ENCODE results near the gene SLC35E2B.
"Not testable (repeated sequence)": the region's sequence is repeated elsewhere in the genome, so short reads cannot be mapped to it uniquely, and the experiment has no call there.

Gene SLC35E2B

DNA sequence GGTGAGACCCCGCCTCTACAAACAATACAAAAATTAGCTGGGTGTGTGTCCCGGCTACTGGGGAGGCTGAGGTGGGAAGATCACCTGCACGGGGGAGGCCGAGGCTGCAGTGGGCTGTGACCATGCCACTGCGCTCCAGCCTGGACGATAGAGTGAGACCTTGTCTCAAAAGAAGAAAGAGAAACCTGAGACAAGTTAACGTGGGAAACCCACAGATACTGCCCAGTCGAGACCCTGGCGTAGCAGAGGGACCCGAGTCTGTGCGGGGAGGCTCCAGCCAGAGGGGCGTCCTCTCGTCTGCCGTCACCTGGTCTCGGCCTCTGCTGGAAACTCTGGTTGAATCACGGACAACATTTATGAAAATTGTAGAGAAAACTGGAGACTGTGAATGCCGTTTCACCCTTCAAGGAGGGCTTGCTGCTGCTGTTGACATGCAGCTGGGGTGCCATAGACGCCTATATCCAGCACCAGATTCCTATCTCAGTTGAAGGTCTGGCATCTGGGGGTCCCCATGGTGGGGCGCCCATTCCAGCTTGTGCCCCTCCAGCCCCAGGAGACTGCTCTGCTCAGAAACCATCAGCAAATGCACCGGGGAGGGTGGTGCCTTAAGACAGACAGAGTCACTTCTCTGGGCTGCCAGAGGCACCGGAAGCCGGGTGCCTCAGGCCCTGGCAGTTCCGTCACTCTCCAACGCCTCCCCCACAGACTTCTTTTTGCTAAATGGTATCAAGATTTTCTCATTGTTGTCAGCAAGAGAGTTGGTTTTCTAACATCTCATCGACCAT, 20.2 kb downstream of the SLC35E2B start:
- no peak for DNase-seq

DNA sequence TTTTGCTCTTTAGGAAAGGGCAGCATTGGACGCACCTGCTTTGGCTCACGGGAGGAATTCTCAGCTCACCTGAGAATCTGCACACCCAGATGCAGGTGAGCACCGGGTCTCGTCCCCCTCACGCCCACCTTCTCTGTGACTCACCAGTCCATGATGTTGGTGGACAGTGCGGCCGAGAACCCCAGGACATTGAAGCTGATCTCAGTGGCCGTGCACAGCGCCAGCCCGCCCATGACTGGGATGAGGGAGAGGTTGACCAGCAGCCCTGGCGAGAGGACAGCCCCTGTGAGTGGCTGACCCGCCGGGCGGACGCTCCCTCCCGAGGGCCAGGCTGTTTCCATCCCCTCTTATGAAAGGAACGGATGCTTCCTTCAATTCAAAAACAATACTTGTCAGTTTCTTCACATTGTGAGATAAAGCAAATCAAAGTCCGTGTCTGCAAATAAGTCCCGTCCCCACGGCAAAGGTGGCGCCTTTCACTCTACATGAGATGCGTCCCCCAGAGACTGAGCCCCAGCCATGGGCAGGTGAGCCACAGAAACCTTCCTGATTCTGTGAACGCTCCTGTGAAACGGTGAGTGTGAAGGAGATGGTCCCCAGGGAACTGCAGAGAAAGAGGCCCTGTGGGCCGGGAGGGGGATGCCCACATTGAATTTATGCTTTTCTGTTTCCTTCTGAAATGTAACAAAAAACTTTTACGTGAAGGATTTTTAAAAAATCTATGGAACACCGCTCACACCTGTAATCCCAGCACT, 21.1 kb downstream of the SLC35E2B start:
- DNase-seq, result no peak

DNA sequence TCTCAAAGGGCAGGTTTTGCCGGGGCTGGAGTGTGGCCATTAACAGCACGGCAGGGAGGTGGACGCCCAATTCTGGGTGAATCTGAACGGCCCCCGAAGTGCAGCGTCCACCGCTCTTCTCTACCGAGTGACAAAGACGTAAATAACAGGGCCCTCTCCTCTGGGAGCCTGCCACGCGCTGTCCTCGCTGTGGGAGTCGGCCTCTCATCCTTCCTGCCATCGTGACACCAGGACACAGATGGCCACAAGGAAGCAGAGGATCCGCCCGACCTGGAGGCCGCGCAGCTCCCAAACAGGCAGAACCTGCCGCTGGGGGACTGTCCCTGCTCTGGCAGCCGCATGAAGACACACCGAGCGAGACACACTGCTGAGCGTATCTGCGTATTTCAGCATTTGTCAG, 21.7 kb downstream of the SLC35E2B start:
- no peak for DNase-seq

DNA sequence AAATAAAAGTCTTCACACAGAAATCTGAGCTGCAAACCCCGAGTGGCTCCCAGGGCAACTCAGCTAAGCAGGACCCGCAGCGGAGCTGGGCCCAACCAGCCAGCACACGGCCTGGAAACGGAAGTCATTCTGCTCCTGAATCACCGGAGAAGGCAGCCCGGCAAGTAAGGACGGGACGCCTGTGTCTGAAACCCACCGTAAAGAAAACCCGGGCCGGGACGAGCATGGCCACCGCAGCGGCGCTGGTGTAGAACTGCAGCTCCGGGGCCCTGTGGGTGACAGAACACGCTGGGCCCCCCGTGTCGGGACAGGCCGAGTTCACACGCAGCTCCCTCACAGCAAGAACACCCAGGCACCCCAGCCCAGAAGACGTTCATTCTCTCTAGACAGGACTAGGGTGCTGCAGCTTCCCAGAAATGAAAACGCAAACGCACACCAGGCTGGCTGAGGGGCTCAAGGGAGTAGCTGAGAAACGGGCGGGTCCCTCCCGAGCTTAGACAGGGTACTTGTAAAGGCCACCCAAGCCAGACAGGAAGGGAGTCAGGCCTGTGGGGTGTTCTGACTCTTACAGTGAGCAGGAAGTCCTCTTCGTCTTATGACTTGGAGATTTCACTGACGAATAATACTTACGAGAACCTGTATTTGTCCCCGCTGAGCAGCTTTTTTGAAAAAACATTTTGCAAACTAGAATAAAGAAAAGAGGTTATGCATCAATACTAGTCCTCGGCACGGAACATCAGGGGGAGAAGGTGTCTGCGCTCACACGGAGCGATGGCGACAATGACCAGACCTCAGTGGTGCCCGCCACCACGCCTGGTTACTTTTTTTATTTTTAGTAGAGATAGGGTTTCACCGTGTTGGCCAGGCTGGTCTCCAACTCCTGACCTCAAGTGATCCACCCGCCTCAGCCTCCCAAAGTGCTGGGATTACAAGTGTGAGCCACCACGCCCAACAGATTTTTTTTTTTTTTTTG, 22.8 kb downstream of the SLC35E2B start:
- DNase-seq, result no peak

DNA sequence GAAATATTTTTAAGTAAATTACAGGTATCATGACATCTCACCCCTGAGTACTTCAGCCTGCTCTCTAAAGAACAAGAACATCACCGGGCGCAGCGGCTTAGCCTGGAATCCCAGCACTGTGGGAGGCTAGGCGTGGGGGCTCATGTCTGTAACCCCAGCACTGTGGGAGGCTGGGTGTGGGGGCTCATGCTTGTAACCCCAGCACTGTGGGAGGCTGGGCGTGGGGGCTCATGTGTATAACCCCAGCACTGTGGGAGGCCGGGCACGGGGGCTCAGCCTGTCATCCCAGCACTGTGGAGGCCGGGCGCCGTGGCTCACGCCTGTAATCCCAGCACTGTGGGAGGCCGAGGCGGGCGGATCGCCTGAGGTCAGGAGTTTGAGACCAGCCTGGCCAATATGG, 26.1 kb downstream of the SLC35E2B start:
- no peak for DNase-seq

DNA sequence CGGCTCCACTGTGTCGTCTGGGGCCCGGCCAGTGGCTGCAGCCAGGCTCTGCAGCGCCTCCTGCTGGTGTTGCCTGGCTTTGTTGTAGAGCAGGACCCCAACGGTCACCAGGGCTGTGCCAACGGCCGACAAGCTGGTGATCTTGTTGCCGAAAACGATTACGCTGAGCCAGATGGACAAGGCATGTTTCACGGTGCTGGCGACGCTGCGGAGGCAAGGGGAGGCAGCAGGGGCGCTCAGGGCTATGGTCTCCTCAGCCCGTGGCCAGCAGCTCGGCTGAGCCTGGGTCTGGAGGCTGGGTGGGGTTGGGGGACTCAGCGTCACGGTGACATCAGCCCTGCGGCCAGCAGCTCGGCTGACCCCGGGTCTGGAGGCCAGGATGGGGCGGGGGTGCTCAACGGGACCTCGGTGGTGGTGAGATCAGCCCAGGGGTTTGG, 26.8 kb downstream of the SLC35E2B start:
- DNase-seq, result no peak

DNA sequence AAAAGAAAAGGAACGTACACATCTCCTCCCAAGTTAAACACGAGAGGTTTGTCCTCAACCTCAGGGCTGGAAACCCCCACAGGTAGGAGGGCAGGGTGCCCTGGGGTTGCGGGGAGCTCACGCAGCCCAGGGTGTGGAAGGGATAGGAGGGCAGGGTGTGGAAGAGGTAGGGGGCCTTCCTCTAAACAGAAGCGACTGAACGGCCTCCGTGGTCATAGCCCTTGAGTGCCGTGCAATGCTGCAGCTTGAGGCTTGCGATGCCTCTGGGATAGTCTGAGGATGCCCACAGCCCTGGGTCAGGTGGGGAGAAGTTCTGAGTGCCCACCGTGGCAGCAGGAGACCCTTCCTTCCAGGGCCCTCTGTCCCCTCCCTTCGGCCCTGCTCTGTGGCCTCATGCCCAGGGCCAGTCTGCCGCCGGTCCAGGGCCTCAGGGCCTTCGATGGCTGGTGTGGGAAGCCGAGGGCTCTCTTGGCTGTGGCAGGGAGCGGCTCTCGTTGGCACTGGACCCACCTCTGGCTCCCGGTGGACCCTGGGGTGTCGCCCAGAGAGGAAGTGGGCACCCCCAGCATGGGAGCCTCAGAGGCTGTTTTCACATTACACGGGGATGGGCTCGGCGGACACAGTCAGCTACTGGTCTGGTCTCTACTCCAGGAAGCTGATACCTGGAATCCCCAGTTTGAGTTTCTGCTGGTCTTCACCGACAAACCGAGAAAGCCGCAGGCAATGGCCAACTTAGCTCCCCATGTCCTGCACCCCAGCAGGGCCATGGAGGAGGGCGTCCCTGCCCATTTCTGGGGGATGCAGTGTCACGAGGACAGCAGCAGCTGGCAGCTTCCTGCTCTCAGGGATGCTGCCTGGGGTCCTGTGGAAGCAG, 27.4 kb downstream of the SLC35E2B start:
- no peak for DNase-seq

DNA sequence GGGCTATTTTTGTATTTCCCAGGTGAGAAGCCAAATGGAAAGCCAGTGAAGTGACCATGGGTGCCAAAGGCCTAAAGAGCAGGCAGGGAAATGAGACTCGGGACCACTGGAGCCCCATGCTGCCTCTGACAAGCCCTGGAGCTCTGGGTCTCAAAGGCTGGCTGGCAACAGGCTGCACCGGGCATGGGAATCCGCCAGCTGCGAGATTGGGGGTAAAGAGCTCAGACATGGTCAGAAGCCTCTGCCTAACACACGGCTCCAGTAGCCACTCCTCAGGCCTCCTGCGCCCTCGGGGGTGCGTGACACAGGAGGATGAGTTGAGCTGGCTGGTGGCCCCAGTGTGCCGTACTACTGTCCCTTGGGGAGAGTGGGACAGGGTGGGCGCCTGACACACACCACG, 28.3 kb downstream of the SLC35E2B start:
- DNase-seq, result not testable (repeated sequence)

DNA sequence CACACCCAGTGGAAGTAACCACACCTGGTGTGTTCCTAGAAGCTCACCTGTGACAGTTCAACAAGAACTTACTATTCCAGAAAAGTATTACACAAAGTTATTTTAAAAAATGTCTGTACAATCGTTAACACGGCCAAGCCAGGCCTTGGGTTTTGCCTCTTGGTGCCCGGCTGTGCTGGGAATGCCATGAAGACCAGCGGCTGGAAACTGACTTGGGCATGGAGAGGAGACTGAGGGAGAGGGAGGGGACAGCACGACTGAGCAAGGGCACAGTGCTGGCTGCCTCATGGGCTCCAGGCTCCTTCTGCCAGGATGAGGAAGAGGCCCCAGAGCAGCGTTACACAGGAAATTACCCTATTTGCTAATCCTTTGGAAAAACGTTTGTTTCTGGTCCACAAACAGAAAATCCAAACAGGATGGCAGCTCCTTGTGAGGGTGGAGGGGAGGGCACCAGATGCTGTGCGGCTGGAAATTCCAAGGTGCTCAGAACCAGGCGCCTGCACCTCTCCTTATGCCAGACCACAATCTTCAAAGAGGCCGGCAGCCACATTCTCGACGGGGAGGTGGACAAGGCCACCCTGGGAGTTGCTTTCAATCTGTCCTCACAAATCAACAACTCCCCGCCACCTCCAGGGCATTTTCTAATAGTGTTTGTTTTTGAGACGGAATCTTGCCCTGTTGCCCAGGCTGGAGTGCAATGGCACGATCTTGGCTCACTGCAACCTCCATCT, 29.6 kb downstream of the SLC35E2B start:
- DNase-seq, result not testable (repeated sequence)

DNA sequence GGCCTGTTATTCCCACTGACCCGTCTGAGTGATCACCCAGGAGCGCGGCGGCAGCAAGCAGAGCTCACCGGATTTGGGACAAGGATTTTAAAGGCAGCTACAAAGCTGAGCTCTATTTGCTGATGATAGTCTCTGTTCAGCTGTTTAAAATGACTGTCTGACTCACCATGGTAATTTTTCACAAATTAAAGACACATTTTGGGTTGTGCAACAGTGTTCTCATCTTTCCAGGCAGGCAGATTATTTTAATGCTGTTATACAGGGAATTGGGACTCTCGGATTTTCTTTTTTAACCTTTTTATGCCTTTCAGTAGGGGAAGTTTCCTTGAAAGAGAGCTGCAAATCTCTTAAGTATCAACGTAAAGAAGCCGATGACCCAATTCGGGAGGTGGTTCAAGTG, 30.2 kb downstream of the SLC35E2B start:
- not testable (repeated sequence) for DNase-seq

DNA sequence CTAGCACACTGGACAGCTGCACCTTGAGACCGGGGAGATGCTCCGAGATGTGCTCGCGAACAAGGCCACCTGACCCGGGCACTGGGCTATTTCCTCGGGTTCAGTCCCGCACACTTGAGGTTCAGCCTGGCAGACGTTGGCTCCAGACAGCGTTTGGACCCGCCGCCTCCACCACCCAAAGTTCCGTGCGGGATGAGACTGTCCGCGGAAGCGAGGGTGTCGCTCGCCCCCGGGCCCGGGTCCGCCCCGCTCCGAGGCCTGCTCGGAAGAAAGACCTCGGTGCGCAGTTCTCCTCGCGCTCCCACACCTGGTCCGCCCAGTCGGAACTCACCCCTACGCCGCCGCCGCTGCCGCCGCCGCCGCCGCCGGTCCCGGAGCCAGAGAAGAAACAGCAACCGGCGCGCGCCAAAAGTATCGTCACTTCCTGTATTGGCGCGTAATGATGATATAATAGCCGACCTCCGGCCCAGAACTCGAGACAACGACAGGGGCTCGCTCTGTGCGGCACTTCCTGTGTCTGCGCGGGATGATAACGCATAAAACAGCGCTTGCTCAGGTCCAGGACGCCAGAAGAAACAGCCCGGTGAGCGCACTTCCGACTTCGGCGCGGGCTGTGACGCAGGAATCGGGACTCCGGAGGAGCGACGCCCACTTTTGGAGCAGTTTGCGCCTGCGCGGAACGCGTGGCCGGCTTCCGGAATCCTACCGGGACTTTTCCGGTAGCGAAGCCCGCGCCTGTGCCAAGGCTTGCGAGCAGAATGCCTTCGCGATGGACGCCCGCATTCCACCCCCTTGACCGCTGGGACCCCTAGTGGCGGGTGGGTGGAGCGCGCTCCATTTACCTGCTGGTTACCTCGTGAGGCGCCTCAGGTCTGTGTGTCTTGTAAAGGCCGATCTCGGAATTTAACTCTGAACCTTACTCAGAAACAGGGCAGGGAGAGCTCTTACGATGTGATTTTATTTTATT, 33.7 kb downstream of the SLC35E2B start, which contains the start of gene CDK11B:
Gene CDK11B, minus strand, starts transcription at position 422 of the 967 bp plus-strand sequence. CDS start 1,519 bp downstream, outside the sequence.
- peak; percentile 77 for DNase-seq

DNA sequence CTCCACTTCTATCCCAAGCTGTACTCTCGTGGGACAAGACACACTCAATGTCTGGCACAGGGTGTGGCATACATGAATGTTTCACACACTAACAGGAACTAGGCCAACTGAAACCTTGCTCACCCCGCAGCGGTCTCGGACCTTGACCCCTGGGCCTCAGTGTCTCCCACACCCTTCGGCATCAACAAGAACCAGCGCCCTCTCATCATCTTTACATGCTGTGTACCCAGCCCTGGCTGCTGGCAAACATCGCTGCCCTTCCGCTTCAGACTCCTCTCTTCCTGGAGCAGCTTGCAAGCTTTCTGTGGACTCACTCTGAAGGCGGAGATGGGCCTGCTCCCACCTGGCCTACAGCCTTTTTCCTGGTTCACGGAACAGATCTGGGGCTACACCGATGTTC, 44.3 kb downstream of the SLC35E2B start:
- DNase-seq, result not testable (repeated sequence)

DNA sequence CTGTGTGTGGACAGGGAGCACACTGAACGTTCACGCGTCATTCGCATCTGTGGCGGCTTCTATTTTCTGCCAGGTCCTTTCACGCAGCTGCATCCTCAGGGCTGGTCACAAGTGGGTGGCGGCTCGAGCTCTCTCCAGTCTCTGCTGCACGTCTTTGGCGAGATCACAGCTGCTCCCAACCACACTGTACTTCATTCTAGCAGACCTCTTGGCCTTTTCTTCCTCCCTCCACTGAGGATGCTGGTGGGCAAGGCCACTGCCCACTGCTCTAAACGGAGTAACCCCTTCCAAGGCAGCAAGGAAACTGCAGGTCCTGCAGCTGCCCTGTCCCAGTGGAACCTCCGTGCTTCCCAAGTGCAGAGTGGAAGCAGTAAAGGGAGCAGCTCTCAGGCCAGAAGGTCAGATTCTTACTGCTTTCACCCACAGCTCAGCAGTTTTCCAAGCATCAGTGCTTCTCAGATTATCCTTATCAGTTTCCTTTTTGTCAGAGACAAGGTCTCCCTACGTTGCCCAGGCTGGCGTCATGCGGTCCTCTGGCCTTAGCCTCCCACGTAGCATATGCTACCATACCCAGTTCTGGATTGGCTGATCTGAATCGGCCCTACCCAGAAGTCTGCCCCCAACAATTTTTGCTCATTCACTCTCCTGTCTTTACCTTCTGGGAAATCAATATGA, 44.9 kb downstream of the SLC35E2B start:
- DNase-seq, result not testable (repeated sequence)

DNA sequence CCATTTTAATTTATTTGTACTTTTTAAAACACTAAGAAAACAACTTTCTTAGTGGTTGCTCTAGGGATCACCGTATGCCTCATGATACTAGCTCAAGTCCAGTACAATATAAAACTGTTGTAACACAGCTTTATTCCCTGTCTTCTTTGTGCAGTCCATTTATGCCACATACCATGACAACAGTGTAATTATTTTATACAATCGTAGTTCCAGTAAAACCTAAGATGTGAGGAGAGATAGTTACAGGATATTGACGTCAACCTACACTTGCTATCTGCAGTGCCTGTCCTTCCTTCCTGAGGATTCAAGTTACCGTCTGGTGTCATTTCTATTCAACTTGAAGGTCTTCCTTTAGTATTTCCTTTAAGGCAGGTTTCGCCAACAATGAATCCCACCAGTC, 46.3 kb downstream of the SLC35E2B start:
- DNase-seq, result not testable (repeated sequence)

DNA sequence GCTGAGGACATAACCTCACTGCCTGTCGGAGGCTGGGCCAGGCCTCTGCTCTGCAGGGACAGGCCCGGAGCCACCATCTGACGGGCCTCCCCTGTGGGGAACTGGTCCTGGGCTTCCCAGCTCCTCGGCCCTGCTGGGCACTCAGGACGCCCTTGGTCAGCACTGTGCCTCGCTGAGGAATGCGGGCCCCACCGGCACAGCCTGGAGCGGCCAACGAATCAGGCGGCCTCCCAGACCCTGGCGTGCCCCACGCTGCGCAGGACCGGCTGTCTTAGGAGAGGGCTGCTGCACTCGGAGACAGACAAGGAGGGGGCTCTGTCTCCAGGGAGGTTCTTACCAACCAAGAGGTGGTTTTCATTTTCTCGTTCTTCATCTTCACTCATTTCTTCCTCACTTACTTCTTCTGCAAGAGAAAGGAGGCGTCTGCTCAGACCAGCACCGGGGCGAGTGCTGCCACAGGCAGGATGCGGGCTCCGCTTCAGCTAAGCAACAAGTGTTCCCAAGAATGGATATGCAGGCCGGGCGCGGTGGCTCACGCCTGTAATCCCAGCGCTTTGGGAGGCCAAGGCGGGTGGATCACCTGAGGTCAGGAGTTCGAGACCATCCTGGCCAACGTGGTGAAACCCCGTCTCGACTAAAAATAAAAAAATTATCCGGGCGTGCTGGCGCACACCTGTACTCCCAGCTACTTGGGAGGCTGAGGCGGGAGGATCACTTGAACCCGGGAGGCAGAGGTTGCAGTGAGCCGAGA, 51.7 kb downstream of the SLC35E2B start:
- DNase-seq, result not testable (repeated sequence)

DNA sequence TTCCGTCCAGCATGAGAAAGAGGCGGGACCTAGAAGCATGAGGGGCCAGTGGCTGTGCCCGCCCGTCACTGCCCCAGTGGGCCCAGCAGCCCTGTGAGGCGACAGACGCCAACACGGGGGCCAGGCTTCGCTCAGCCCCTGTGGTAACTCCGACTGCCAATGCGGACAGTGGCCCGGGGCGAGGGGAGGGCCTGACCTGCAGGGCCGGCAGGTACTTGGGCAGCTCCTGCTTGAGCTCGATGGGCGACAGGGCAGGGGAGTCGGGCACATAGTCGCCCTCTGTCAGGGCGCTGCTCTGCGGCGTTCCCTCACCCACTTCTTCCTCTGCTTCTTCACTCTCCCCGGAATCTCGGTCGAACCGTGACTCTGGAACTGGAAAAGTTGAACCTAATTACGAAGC, 52.5 kb downstream of the SLC35E2B start:
- DNase-seq, result not testable (repeated sequence)

DNA sequence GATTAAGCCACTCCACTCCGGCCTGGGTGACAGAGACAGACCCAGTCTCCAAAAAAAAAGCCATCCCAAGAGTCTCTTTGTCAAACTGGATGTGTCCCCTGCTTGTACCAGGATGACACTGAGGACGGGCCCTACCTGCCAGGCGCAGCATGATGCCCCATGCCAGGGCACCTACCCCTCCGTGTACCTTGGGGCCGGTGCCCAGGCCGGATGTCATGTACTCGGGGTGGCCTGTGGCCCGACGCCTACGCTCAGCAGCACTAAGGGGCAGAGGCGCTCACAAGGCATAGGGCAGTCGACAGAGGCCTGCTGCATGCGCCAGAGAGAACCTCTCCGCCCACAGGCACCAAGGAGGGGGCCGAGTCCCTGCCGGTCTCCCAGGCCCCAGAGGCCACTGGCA, 53.2 kb downstream of the SLC35E2B start:
- not testable (repeated sequence) for DNase-seq

DNA sequence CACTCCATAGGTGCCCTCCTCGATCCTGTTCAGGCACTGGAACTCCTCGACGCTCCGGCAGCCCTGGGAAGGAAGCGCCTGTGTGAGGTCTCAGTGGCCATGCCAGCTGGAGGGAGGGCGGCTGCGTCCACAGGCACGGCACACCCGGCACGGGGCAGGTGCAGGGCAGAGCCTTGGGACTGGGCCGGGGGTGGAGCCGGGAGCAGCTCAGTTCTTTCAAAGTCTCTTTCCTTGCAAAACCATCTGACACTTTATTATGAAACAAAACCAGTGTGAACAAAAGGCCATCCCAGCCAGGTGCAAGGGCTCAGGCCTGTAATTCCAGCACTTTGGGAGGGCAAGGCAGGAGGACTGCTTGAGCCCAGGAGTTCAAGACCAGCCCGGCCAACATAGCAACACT, 54.1 kb downstream of the SLC35E2B start:
- DNase-seq, result not testable (repeated sequence)
